Heart left ventricle (tissue), 16 donors: ENCODE measurements around the gene FAM219A. TPM values are rescaled to one million over a fixed set of nuclear protein-coding genes. Genes with fewer than 3 reads are reported as not detected.
"Not testable (repeated sequence)": the region's sequence is repeated elsewhere in the genome, so short reads cannot be mapped to it uniquely, and the experiment has no call there.

Source experiments
- ATAC-seq, 4 donors: fragments of 200-7000 bp; cut with Tn5 transposase; one replicate each; pipeline ENCODE4 v1.9.1; 2020 to 2022; ENCODE audit warnings: moderate library complexity in 4 of 4, mild to moderate bottlenecking in 3 of 4, moderate number of reproducible peaks in 1 of 4
- DNase-seq, 5 donors: peaks; one replicate each; pipeline ENCODE4 v3.0.0-alpha.2; 2020
- H3K27ac ChIP-seq, 12 donors: fragments of 200-600 bp; sonication (generic) in 4 of 12; one replicate each; pipeline versions ENCODE4 v1.5.0 to v1.8.0; 2016 to 2022; ENCODE audit warnings: mild to moderate bottlenecking in 2 of 12
- H3K27me3 ChIP-seq, 9 donors: fragments of 200-600 bp; sonication (generic) in 2 of 9; one replicate each; pipeline versions ENCODE4 v1.5.1 to v1.8.0; 2016 to 2022; ENCODE audit warnings: mild to moderate bottlenecking in 3 of 9
- H3K36me3 ChIP-seq, 9 donors: fragments of 200-600 bp; sonication (generic) in 2 of 9; one replicate each; pipeline versions ENCODE4 v1.5.0 to v1.8.0; 2018 to 2022; ENCODE audit warnings: mild to moderate bottlenecking in 2 of 9
- H3K4me1 ChIP-seq, 12 donors: fragments of 200-600 bp; sonication (generic) in 4 of 12; one replicate each; pipeline versions ENCODE4 v1.5.0 to v1.8.0; 2016 to 2022; ENCODE audit warnings: mild to moderate bottlenecking in 3 of 12
- H3K4me3 ChIP-seq, 12 donors: fragments of 200-600 bp; sonication (generic) in 4 of 12; one replicate each; pipeline versions ENCODE4 v1.5.0 to v1.8.0; 2017 to 2022; ENCODE audit warnings: mild to moderate bottlenecking in 9 of 12, moderate library complexity in 4 of 12
- H3K9me3 ChIP-seq, 12 donors: fragments of 200-600 bp; sonication (generic) in 4 of 12; one replicate each; pipeline versions ENCODE4 v1.5.0 to v1.8.0; 2016 to 2022; ENCODE audit warnings: mild to moderate bottlenecking in 1 of 12
- POLR2A ChIP-seq, 2 donors: fragments of 450-650 bp; IDR thresholded peaks; one replicate each; pipeline ENCODE4 v1.6.1; 2017; ENCODE audit warnings: antibody characterized with exemption in 2 of 2, mild to moderate bottlenecking in 2 of 2, moderate library complexity in 2 of 2
- WGBS, 4 donors: extraction: QIAGEN DNeasy Blood & Tissue Kit in 2 of 4; methylation state at CpG; one replicate each; pipeline versions ENCODE4 v1.1.5 to v1.1.7; 2013 to 2018; 5-methylcytosine and 5-hydroxymethylcytosine counted together
- intact Hi-C, 10 donors: fragments of 100-400 bp; cut with DNase I; formaldehyde crosslinking; loops; one replicate each; pipeline versions ENCODE4 v1.11.1 to v1.14.2; 2022
- polyA plus RNA-seq, 2 donors: library from polyadenylated mRNA; stranded (reverse); fragments of 200-250 nt; gene quantifications; one replicate each; pipeline ENCODE4 v1.2.3, GENCODE V29; 2013
- total RNA-seq, 9 donors: library from RNA; depleted of rRNA in 2 of 9; stranded (reverse); fragments of >200 nt in 2 of 9; fragmentation: NEBNext Ultra II Directional in 3 of 9; extraction: Animal tissue kit (Norgen Biotek cat#: 25700) in 3 of 9; gene quantifications; one replicate each; pipeline versions ENCODE4 v1.1.0 to v1.2.4, GENCODE V29; 2016 to 2023
- TF ChIP-seq, protein P1 (sequence below), 12 donors: fragments of 200-600 bp; sonication (generic) in 4 of 12; IDR thresholded peaks; one replicate each; pipeline versions ENCODE4 v1.5.0 to v1.8.0; 2018 to 2022; ENCODE audit warnings: antibody characterized with exemption in 12 of 12, mild to moderate bottlenecking in 5 of 12
- donor health status: ischemic (EF 13 %, LVEDD 7.1; RV severe dilation, severe dysfunction).
- donor health status: healthy with polysubstance abuse.
- donor health status: DM: no; HTN: yes; CAD: no.
- donor health status: DM: no; HTN: no; CAD: no.
- donor health status: ischemic (EF 25% LVEDD 6.9; RV normal size, moderate dysfunction).
- donor health status: ischemic (EF 25% LVEDD 5.7; RV mildly dilated, moderate dysfunction).
- donor health status: healthy.
- donor health status: DM: yes; HTN: yes; CAD: no.
- donor health status: ischemic (EF 35%, LVEDD 5.7; RV mildly dilated, moderate dysfunction).
- donor health status: nonischemic (EF 11% LVEDD 7.7; RV severe dilation, severe dysfunction).
- donor health status: DM: yes; HTN: yes; CAD: no.
- donor health status: PGD.
- donor health status: ischemic (EF 29% LVEDD 5.4; RV normal size, mild dysfunction).
- donor health status: nonischemic (EF 23%, LVEDD 6.1; RV moderate dilation, normal function).

Gene FAM219A
- total and polyA plus RNA-seq, 11 donors = 12.7 to 39.1 (median 25.9) TPM

DNA sequence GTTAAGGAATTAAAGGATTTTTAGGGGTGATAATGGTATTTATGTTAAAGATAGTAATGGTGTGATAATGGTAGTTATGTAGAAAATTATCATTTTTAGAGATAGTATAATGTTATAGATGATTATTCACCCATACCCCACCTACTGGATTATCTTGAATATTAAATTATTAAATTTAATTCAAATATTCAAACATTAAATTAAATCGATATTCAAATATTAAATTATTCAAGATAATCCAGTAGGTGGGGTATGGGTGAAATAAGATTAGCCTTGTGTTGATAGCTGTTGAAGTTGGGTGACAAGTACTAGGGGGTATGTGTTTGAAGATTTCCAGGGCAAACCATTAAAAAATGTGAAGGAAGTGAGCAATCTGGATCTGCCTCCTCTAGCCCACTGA, 15.6 kb downstream of the FAM219A start:
- no peaks in the 10 kb centered on the region for H3K9me3 ChIP-seq
- intact Hi-C loops = loop anchor here in 1 of 10 donors (5.0 kb wide), 1 partner anchor 105 kb away; no protein-coding TSS in a partner anchor
- H3K4me1 ChIP-seq = peaks cover 8 to 78% (median 58%) of the 10 kb centered on the region in 12 donors
- ATAC-seq (no peak), DNase-seq (no peak)
- no peaks in the 10 kb centered on the region for H3K27me3 ChIP-seq
- peaks cover 0 to 11% (median 0%) of the 10 kb centered on the region in 9 donors for H3K36me3 ChIP-seq
- TF ChIP-seq, protein P1, sequence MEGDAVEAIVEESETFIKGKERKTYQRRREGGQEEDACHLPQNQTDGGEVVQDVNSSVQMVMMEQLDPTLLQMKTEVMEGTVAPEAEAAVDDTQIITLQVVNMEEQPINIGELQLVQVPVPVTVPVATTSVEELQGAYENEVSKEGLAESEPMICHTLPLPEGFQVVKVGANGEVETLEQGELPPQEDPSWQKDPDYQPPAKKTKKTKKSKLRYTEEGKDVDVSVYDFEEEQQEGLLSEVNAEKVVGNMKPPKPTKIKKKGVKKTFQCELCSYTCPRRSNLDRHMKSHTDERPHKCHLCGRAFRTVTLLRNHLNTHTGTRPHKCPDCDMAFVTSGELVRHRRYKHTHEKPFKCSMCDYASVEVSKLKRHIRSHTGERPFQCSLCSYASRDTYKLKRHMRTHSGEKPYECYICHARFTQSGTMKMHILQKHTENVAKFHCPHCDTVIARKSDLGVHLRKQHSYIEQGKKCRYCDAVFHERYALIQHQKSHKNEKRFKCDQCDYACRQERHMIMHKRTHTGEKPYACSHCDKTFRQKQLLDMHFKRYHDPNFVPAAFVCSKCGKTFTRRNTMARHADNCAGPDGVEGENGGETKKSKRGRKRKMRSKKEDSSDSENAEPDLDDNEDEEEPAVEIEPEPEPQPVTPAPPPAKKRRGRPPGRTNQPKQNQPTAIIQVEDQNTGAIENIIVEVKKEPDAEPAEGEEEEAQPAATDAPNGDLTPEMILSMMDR (IDR thresholded peaks at IDR 0.05) = no peak
- TF ChIP-seq POLR2A (IDR thresholded peaks at IDR 0.05) = no peak
- 92 to 98% (median 97%) methylated on average over 1 of the region's 1 CpG for WGBS, 4 donors
- no peak overlapping the region for H3K27ac ChIP-seq
- no peak overlapping the region for H3K4me3 ChIP-seq

DNA sequence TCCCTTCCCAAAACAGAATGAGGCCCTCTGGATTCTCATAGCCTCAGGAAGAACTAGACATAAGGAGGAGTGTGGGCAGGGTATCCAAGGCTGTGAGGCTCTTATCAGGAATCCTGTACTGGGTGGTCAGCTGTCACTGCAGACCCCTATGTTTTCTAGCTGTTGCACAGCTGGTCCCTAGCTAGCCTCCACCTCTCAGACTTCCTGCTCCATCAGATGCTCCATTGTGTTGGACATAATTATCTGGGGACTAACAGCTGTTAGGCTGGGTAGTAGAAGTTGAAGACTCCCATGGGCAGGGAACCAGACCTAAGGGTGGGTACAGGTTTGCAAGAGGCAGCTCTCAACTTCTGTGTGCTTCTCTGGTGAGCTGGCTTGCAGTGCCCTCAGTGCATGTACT, 18.4 kb downstream of the FAM219A start:
- peaks cover 8 to 64% (median 46%) of the 10 kb centered on the region in 12 donors for H3K4me1 ChIP-seq
- intact Hi-C loops = loop anchor here in 2 of 10 donors (2.0 to 5.0 kb wide), 2 partner anchors 17 to 107 kb away; no protein-coding TSS in a partner anchor

DNA sequence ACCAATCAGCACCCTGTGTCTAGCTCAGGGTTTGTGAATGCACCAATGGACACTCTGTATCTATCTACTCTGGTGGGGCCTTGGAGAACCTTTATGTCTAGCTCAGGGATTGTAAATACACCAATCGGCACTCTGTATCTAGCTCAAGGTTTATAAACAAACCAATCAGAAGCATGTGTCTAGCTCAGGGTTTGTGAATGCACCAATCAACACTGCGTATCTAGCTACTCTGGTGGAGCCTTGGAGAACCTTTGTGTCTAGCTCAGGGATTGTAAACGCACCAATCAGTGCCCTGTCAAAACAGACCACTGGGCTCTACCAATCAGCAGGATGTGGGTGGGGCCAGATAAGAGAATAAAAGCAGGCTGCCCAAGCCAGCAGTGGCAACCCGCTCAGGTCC, 19.9 kb downstream of the FAM219A start:
- WGBS, 4 donors = 82 to 97% (median 91%) methylated on average over 4 of the region's 4 CpGs
- H3K4me3 ChIP-seq = not testable (repeated sequence)

More for the DNA sequence above, 18.4 kb downstream of the FAM219A start:
- Histone ChIP-seq H3K9me3 (no peaks in the 10 kb centered on the region), H3K27me3 (no peaks in the 10 kb centered on the region), H3K4me3 (no peak overlapping the region), H3K27ac (peak overlapping the region in 2 of 12 donors; percentile 4 to 15), H3K36me3 (peaks cover 0 to 17% (median 0%) of the 10 kb centered on the region in 9 donors)
- DNase-seq (no peak), ATAC-seq (no peak)
- TF ChIP-seq POLR2A (IDR thresholded peaks at IDR 0.05) = no peak
- TF ChIP-seq, protein P1 (IDR thresholded peaks at IDR 0.05) = no peak

DNA sequence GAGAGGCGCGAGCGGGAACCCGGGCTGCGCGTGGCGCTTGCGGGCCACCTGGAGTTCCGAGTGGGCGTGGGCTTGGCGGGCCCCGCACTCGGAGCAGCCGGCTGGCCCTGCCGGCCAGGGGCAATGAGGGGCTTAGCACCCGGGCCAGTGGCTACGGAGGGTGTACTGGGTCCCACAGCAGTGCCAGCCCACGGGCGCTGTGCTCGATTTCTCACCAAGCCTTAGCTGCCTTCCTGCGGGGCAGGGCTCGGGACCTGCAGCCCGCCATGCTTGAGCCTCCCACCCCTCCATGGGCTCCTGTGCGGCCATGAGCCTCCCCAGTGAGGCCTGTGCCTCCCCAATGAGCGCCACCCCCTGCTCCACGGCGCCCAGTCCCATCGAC, 20.5 kb downstream of the FAM219A start:
- not testable (repeated sequence) for H3K27ac ChIP-seq, H3K27me3 ChIP-seq

More for the DNA sequence above, 19.9 kb downstream of the FAM219A start:
- DNase-seq, H3K9me3 ChIP-seq, H3K27ac ChIP-seq, H3K27me3 ChIP-seq, ATAC-seq: not testable (repeated sequence)
- intact Hi-C loops = loop anchor here in 9 of 10 donors (5.0 to 10.0 kb wide), 6 partner anchors 36 to 166 kb away; no protein-coding TSS in a partner anchor
- Histone ChIP-seq H3K36me3 (peaks cover 0 to 17% (median 0%) of the 10 kb centered on the region in 9 donors), H3K4me1 (peaks cover 3 to 48% (median 33%) of the 10 kb centered on the region in 12 donors)

DNA sequence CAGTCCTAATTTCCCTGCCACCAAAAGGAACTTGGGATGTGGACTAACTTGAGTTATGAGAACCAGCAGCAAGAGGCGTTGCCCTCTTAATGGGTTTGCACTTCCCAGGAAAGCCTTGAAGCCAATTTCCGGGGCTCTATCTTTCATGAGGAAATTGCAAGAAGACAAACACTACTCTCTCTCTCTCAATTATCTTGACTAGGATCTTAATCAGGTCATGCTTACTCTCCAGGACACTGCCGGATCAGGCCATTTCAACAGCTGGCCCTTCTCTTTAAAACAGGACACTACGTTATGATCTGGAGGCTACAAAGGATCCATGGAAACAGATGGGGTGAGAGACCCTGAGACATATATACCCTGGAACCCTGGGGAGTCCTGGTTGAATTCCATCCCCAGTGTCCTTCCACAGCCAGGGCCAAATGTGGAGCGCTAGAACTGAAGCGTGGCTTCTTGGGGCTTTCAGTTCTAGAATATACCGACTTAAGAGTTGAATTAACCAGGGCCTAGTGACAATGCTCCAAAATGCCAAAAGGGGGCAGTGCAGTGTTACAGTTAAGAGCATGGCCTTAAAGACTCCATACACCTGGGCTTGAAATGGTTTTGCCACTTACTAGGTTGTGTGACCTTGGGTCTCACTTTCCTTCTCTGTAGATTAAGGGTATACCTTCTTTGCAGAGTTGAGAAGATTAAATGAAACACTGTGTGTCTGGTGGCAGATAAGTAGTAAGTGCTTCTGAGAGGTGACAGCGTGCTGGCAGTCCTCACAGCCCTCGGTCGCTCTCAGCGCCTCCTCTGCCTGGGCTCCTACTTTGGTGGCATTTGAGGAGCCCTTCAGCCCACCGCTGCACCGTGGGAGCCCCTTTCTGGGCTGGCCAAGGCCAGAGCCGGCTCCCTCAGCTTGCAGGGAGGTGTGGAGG, 21.1 kb downstream of the FAM219A start:
- DNase-seq (peak in 4 of 5 donors; percentile 38 to 48 (median 42)), ATAC-seq (peak; percentile 68 to 89 (median 84))
- no peak overlapping the region for H3K4me3 ChIP-seq
- 51 to 59% (median 58%) methylated on average over 11 to 14 of the region's 14 CpGs for WGBS, 4 donors
- TF ChIP-seq, protein P1 (IDR thresholded peaks at IDR 0.05) = peak; percentile 66 to 85 (median 79)
- TF ChIP-seq POLR2A (IDR thresholded peaks at IDR 0.05) = no peak
- peaks cover 0 to 17% (median 0%) of the 10 kb centered on the region in 9 donors for H3K36me3 ChIP-seq
- H3K4me1 ChIP-seq = peaks cover 3 to 42% (median 28%) of the 10 kb centered on the region in 12 donors
- H3K9me3 ChIP-seq = no peaks in the 10 kb centered on the region
- intact Hi-C loops = loop anchor here (1.0 to 10.0 kb wide), 10 partner anchors 35 to 168 kb away; no protein-coding TSS in a partner anchor
- H3K27ac ChIP-seq = no peak overlapping the region
- no peaks in the 10 kb centered on the region for H3K27me3 ChIP-seq

More for the DNA sequence above, 20.5 kb downstream of the FAM219A start:
- not testable (repeated sequence) for H3K4me3 ChIP-seq, ATAC-seq, DNase-seq, H3K9me3 ChIP-seq
- Histone ChIP-seq H3K4me1 (peaks cover 3 to 44% (median 28%) of the 10 kb centered on the region in 12 donors), H3K36me3 (peaks cover 0 to 17% (median 0%) of the 10 kb centered on the region in 9 donors)
- WGBS, 4 donors = 91 to 97% (median 97%) methylated on average over 4 to 28 of the region's 28 CpGs
- intact Hi-C loops = loop anchor here (1.0 to 10.0 kb wide), 10 partner anchors 36 to 167 kb away; no protein-coding TSS in a partner anchor
